SK-N-SH treated with all-trans-retinoic acid at 6 μM for 48 hours (cell line): ENCODE results near the gene KCNMA1.

Source experiments
- ATAC-seq: fragments of 200-7000 bp; cut with Tn5 transposase; 3 replicates; pipeline ENCODE4 v1.9.1; 2020; ENCODE audit warnings: mild to moderate bottlenecking, moderate library complexity
- ARNTL ChIP-seq: fragments of 450-650 bp; formaldehyde crosslinking; IDR thresholded peaks from 2 replicates; pipeline ENCODE4 v1.5.0; 2020; ENCODE audit warnings: low read depth, mild to moderate bottlenecking, moderate library complexity, borderline replicate concordance
- BACH2 ChIP-seq: fragments of 250-450 bp; sonication (Bioruptor Pico); IDR thresholded peaks from 2 replicates; pipeline ENCODE4 v1.9.0; 2021; ENCODE audit warnings: mild to moderate bottlenecking, borderline replicate concordance
- CREB5 ChIP-seq: fragments of 250-450 bp; sonication (Bioruptor Pico); IDR thresholded peaks from 2 replicates; pipeline ENCODE4 v1.5.1; 2020; ENCODE audit warnings: low read depth, mild to moderate bottlenecking, moderate library complexity
- CSDC2 ChIP-seq: fragments of 250-450 bp; sonication (Bioruptor Pico); IDR thresholded peaks from 2 replicates; pipeline ENCODE4 v1.5.0; 2020; ENCODE audit warnings: mild to moderate bottlenecking, moderate library complexity
- CSRNP3 ChIP-seq: fragments of 250-450 bp; sonication (Bioruptor Pico); IDR thresholded peaks from 2 replicates; pipeline ENCODE4 v1.5.1; 2021; ENCODE audit warnings: mild to moderate bottlenecking, moderate library complexity
- ESRRG ChIP-seq: fragments of 250-450 bp; sonication (Bioruptor Pico); IDR thresholded peaks from 2 replicates; pipeline ENCODE4 v1.6.1; 2021; ENCODE audit warnings: mild to moderate bottlenecking
- GLIS3 ChIP-seq: fragments of 250-450 bp; sonication (Bioruptor Pico); IDR thresholded peaks from 2 replicates; pipeline ENCODE4 v1.5.0; 2020; ENCODE audit warnings: mild to moderate bottlenecking, moderate library complexity
- ISL1 ChIP-seq: fragments of 250-450 bp; sonication (Bioruptor Pico); IDR thresholded peaks from 2 replicates; pipeline ENCODE4 v2.1.2; 2022; ENCODE audit warnings: mild to moderate bottlenecking, moderate library complexity
- OSR1 ChIP-seq: fragments of 250-450 bp; sonication (Bioruptor Pico); IDR thresholded peaks from 2 replicates; pipeline ENCODE4 v1.8.0; 2022; ENCODE audit warnings: moderate library complexity, mild to moderate bottlenecking, inconsistent platforms
- PATZ1 ChIP-seq: fragments of 250-450 bp; sonication (Bioruptor Pico); IDR thresholded peaks from 2 replicates; pipeline ENCODE4 v1.8.0; 2020; ENCODE audit warnings: mild to moderate bottlenecking, moderate library complexity, borderline replicate concordance
- POU6F1 ChIP-seq: fragments of 250-450 bp; sonication (Bioruptor Pico); IDR thresholded peaks from 2 replicates; pipeline ENCODE4 v1.8.0; 2021; ENCODE audit warnings: low read depth, mild to moderate bottlenecking, moderate library complexity, borderline replicate concordance
- PPARA ChIP-seq: fragments of 250-450 bp; sonication (Bioruptor Pico); IDR thresholded peaks from 2 replicates; pipeline ENCODE4 v1.5.0; 2020; ENCODE audit warnings: mild to moderate bottlenecking, borderline replicate concordance
- RARB ChIP-seq: fragments of 250-450 bp; sonication (Bioruptor Pico); IDR thresholded peaks from 2 replicates; pipeline ENCODE4 v1.8.0; 2021; ENCODE audit warnings: mild to moderate bottlenecking, moderate library complexity
- SNAI2 ChIP-seq: fragments of 250-450 bp; sonication (Bioruptor Pico); IDR thresholded peaks from 2 replicates; pipeline ENCODE4 v1.5.0; 2020; ENCODE audit warnings: mild to moderate bottlenecking, moderate library complexity
- TCF4 ChIP-seq: fragments of 250-450 bp; sonication (Bioruptor Pico); IDR thresholded peaks from 2 replicates; pipeline ENCODE4 v1.8.0; 2021; ENCODE audit warnings: mild to moderate bottlenecking, moderate library complexity, borderline replicate concordance
- TOX ChIP-seq: fragments of 250-450 bp; sonication (Bioruptor Pico); IDR thresholded peaks from 2 replicates; pipeline ENCODE4 v1.8.0; 2021; ENCODE audit warnings: mild to moderate bottlenecking, moderate library complexity, borderline replicate concordance
- TSHZ2 ChIP-seq: fragments of 250-450 bp; sonication (Bioruptor Pico); IDR thresholded peaks from 2 replicates; pipeline ENCODE4 v1.5.0; 2020; ENCODE audit warnings: mild to moderate bottlenecking, moderate library complexity
- ZC3H10 ChIP-seq: fragments of 250-450 bp; sonication (Bioruptor Pico); IDR thresholded peaks from 2 replicates; pipeline ENCODE4 v1.5.1; 2021; ENCODE audit warnings: mild to moderate bottlenecking, moderate library complexity
- ZFP3 ChIP-seq: fragments of 250-450 bp; sonication (Bioruptor Pico); IDR thresholded peaks from 2 replicates; pipeline ENCODE4 v1.5.0; 2020; ENCODE audit warnings: mild to moderate bottlenecking, moderate library complexity
- ZFP30 ChIP-seq: fragments of 450-650 bp; formaldehyde crosslinking; IDR thresholded peaks from 2 replicates; pipeline ENCODE4 v1.5.0; 2022; ENCODE audit warnings: mild to moderate bottlenecking, moderate library complexity
- ZNF565 ChIP-seq: fragments of 450-650 bp; formaldehyde crosslinking; conservative IDR thresholded peaks from 2 replicates; pipeline ENCODE4 v1.5.0; 2020; ENCODE audit warnings: low read depth, mild to moderate bottlenecking, moderate library complexity
- ZNF70 ChIP-seq: fragments of 450-650 bp; formaldehyde crosslinking; IDR thresholded peaks from 2 replicates; pipeline ENCODE4 v1.5.0; 2020; ENCODE audit warnings: mild to moderate bottlenecking, moderate library complexity
- ZNF8 ChIP-seq: fragments of 450-650 bp; formaldehyde crosslinking; IDR thresholded peaks from 2 replicates; pipeline ENCODE4 v1.5.0; 2020; ENCODE audit warnings: mild to moderate bottlenecking, moderate library complexity

KCNMA1 gene

GRCh38 chr10:77177589-77177988, 460.0 kb downstream of the KCNMA1 start:
- no peak for ATAC-seq
- TF ChIP-seq ZFP3 (CRISPR knock-in tag), result no peak
- TF ChIP-seq OSR1 (CRISPR knock-in tag), result no peak
- TF ChIP-seq CREB5, result no peak
- no peak for TF ChIP-seq PPARA (CRISPR knock-in tag)
- no peak for TF ChIP-seq ARNTL (CRISPR knock-in tag)
- TF ChIP-seq ZNF70 (CRISPR knock-in tag), result no peak
- no peak for TF ChIP-seq CSRNP3 (CRISPR knock-in tag)
- TF ChIP-seq CSDC2 (CRISPR knock-in tag), result no peak
- no peak for TF ChIP-seq TSHZ2
- TF ChIP-seq ZFP30, result no peak
- no peak for TF ChIP-seq TOX (CRISPR knock-in tag)
- TF ChIP-seq TCF4 (CRISPR knock-in tag), result no peak
- no peak for TF ChIP-seq PATZ1 (CRISPR knock-in tag)
- no peak for TF ChIP-seq ZNF565 (CRISPR knock-in tag)
- no peak for TF ChIP-seq ISL1 (CRISPR knock-in tag)
- no peak for TF ChIP-seq BACH2 (CRISPR knock-in tag)
- no peak for TF ChIP-seq ESRRG (CRISPR knock-in tag)
- TF ChIP-seq GLIS3 (CRISPR knock-in tag), result no peak
- TF ChIP-seq RARB (CRISPR knock-in tag), result no peak
- no peak for TF ChIP-seq ZC3H10 (CRISPR knock-in tag)

- TF ChIP-seq CSRNP3 (CRISPR knock-in tag) (no peak), ZNF70 (CRISPR knock-in tag) (no peak), ZFP30 (no peak), ISL1 (CRISPR knock-in tag) (no peak), PATZ1 (CRISPR knock-in tag) (no peak), POU6F1 (CRISPR knock-in tag) (no peak), ESRRG (CRISPR knock-in tag) (no peak), CSDC2 (CRISPR knock-in tag) (no peak), GLIS3 (CRISPR knock-in tag) (no peak), ARNTL (CRISPR knock-in tag) (no peak), RARB (CRISPR knock-in tag) (no peak), PPARA (CRISPR knock-in tag) (no peak), ZFP3 (CRISPR knock-in tag) (no peak), ZNF8 (CRISPR knock-in tag) (no peak), TCF4 (CRISPR knock-in tag) (no peak), CREB5 (no peak), ZC3H10 (CRISPR knock-in tag) (no peak), SNAI2 (CRISPR knock-in tag) (no peak)
- no peak for ATAC-seq
Observed at GRCh38 chr10:77177161-77177560, 460.4 kb downstream of the KCNMA1 start.
